ENCODE data around the gene TPK1. TPM values are rescaled to one million over a fixed set of nuclear protein-coding genes. Genes with fewer than 3 reads are reported as not detected.

Gene TPK1
- total RNA-seq, 1 experiment from 2014 or later = 3.5 TPM

GRCh38 chr7:144407266-144407931 is 428.5 kb downstream of the TPK1 start:
- Histone ChIP-seq H3K27me3 (no peaks in the 10 kb centered on the region), H3K36me3 (no peaks in the 10 kb centered on the region), H3K4me3 (no peak overlapping the region), H3K9me3 (no peaks in the 10 kb centered on the region)
- peak; percentile 10 for DNase-seq

GRCh38 chr7:144404946-144405345 is 430.9 kb downstream of the TPK1 start:
- H3K27me3 ChIP-seq = no peaks in the 10 kb centered on the region
- no peak for DNase-seq
- no peak overlapping the region for H3K4me3 ChIP-seq
- H3K36me3 ChIP-seq = no peaks in the 10 kb centered on the region
- no peaks in the 10 kb centered on the region for H3K9me3 ChIP-seq

GRCh38 chr7:144403649-144404061 is 432.2 kb downstream of the TPK1 start, which contains the start of gene NOBOX:
TSS of gene NOBOX (minus strand) at chr7:144403693.
- no peak for DNase-seq
- H3K9me3 ChIP-seq = no peaks in the 10 kb centered on the region
- H3K27me3 ChIP-seq = no peaks in the 10 kb centered on the region
- H3K4me3 ChIP-seq = no peak within 1 kb of the TSS
- no peaks in the 10 kb centered on the region for H3K36me3 ChIP-seq

DNA sequence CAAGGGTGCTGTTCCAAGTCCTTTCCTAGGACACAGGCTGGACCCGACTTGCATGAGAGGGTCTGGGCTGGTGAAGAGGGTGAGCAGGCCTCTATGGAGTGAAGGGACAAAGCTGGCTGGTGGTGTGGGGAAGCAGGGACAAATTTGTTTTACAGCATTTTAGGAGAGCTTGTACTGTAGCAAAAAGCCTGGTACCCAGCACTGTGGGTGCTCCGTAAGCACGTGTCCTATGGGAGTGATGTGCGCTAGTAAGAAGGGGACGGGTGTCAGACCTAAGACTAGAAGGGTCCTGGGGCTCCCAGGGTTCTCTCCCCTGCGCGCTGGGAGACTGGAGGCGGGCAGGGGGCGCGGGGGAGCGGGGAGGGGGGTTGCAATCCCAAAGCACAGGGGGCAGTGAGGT is 432.8 kb downstream of the TPK1 start:
- Histone ChIP-seq H3K27me3 (no peaks in the 10 kb centered on the region), H3K9me3 (no peaks in the 10 kb centered on the region), H3K36me3 (no peaks in the 10 kb centered on the region), H3K4me3 (no peak overlapping the region)
- DNase-seq = no peak

Measured in MG63 (cell line).